IMR-90 (cell line): ENCODE results near the gene SIX2. TPM values are rescaled to one million over a fixed set of nuclear protein-coding genes. Genes with fewer than 3 reads are reported as not detected.

Experiments
- ATAC-seq: fragments of 200-7000 bp; cut with Tn5 transposase; 2 replicates; pipeline ENCODE4 v1.9.1; 2020; ENCODE audit warnings: low read depth, mild to moderate bottlenecking, moderate library complexity
- BruUV-seq: library from RNA; stranded (reverse); fragments of 400-500 nt; replicated peaks from 2 replicates; lab custom pipeline; 2021; lab: Mats Ljungman, UMichigan
- CTCF ChIA-PET: fragments of 300-600 bp; formaldehyde crosslinking; extraction: SDS; loops from one replicate; lab custom pipeline; 2021; ENCODE audit warnings: antibody characterized with exemption; lab: Yijun Ruan, JAX
- POLR2A ChIA-PET: fragments of 300-600 bp; sonication (Branson Sonifier 250); formaldehyde crosslinking; loops from one replicate; lab custom pipeline; 2022; ENCODE audit warnings: antibody characterized with exemption; ENCODE audit not compliant: unreplicated experiment; lab: Charles Lee
- DNase-seq: peaks from one replicate; pipeline ENCODE4 v3.0.0; 2013
- H2AFZ ChIP-seq: replicated peaks from 2 replicates; pipeline ENCODE3; 2013; ENCODE audit warnings: low read length, mild to moderate bottlenecking; ENCODE audit not compliant: poor library complexity
- H2AK5ac ChIP-seq: 2 replicates; pipeline ENCODE4 v1.6.1; 2013; ENCODE audit warnings: low read depth, low read length, inconsistent platforms
- H2AK9ac ChIP-seq: replicated peaks from 2 replicates; pipeline ENCODE3; 2013; ENCODE audit warnings: mild to moderate bottlenecking, low read depth, low read length, moderate library complexity; ENCODE audit not compliant: poor library complexity
- H2BK120ac ChIP-seq: 2 replicates; pipeline ENCODE4 v1.6.1; 2013; ENCODE audit warnings: low read depth, low read length, inconsistent platforms
- H2BK15ac ChIP-seq: 3 replicates; pipeline ENCODE4 v1.6.1; 2013; ENCODE audit warnings: low read depth, low read length, inconsistent platforms
- H2BK20ac ChIP-seq: 2 replicates; pipeline ENCODE4 v1.6.1; 2013; ENCODE audit warnings: low read depth, mild to moderate bottlenecking, inconsistent platforms, low read length, moderate library complexity
- H2BK5ac ChIP-seq: 2 replicates; pipeline ENCODE4 v1.6.1; 2013; ENCODE audit warnings: mild to moderate bottlenecking, low read depth, low read length, inconsistent platforms; ENCODE audit not compliant: poor library complexity, severe bottlenecking
- H3K14ac ChIP-seq: replicated peaks from 2 replicates; pipeline ENCODE4 v1.6.1; 2013; ENCODE audit warnings: low read depth, low read length, inconsistent platforms
- H3K18ac ChIP-seq: 2 replicates; pipeline ENCODE4 v1.6.1; 2013; ENCODE audit warnings: low read depth, low read length, control low read depth
- H3K23ac ChIP-seq: 2 replicates; pipeline ENCODE4 v1.6.1; 2013; ENCODE audit warnings: low read depth, low read length, inconsistent platforms
- H3K27ac ChIP-seq: 2 replicates; pipeline ENCODE4 v1.5.1; 2013; ENCODE audit warnings: mild to moderate bottlenecking, control low read depth, low read length; ENCODE audit not compliant: insufficient read depth
- H3K27me3 ChIP-seq: 2 replicates; pipeline ENCODE4 v1.6.1; 2013; ENCODE audit warnings: low read length; ENCODE audit not compliant: control insufficient read depth, insufficient read depth
- H3K36me3 ChIP-seq: 2 replicates; pipeline ENCODE4 v1.6.1; 2013; ENCODE audit warnings: low read length, mixed read lengths; ENCODE audit not compliant: control insufficient read depth, insufficient read depth
- H3K4ac ChIP-seq: 2 replicates; pipeline ENCODE4 v1.6.1; 2013; ENCODE audit warnings: low read depth, low read length, inconsistent platforms
- H3K4me1 ChIP-seq: 2 replicates; pipeline ENCODE4 v1.6.1; 2013; ENCODE audit warnings: low read length, mixed read lengths; ENCODE audit not compliant: control insufficient read depth, insufficient read depth
- H3K4me2 ChIP-seq: 2 replicates; pipeline ENCODE4 v1.6.1; 2013; ENCODE audit warnings: low read depth, mild to moderate bottlenecking, control low read depth, low read length, moderate library complexity
- H3K4me3 ChIP-seq: 2 replicates; pipeline ENCODE4 v1.5.1; 2013; ENCODE audit warnings: low read depth, mild to moderate bottlenecking, control low read depth, low read length, moderate library complexity; ENCODE audit not compliant: insufficient read depth
- H3K56ac ChIP-seq: 2 replicates; pipeline ENCODE4 v1.6.1; 2013; ENCODE audit warnings: low read length, inconsistent platforms; ENCODE audit not compliant: insufficient read depth; ENCODE audit errors: extremely low read depth
- H3K79me1 ChIP-seq, 2 experiments: 2 replicates each; pipeline ENCODE4 v1.6.1; 2013; ENCODE audit warnings: low read length in 2 of 2, inconsistent platforms in 1 of 2, low read depth in 1 of 2
- H3K9ac ChIP-seq: 2 replicates; pipeline ENCODE4 v1.6.1; 2013; ENCODE audit warnings: low read depth, low read length, control low read depth
- H3K9me1 ChIP-seq: 2 replicates; pipeline ENCODE4 v1.6.1; 2013; ENCODE audit warnings: low read length, inconsistent platforms; ENCODE audit not compliant: insufficient read depth
- H3K9me3 ChIP-seq: 2 replicates; pipeline ENCODE4 v1.6.1; 2013; ENCODE audit warnings: low read length; ENCODE audit not compliant: control insufficient read depth, insufficient read depth
- H4K20me1 ChIP-seq: 2 replicates; pipeline ENCODE4 v1.6.1; 2013; ENCODE audit warnings: low read length, inconsistent platforms; ENCODE audit not compliant: insufficient read depth
- H4K5ac ChIP-seq: 2 replicates; pipeline ENCODE4 v1.6.1; 2013; ENCODE audit warnings: mild to moderate bottlenecking, low read depth, low read length, control low read depth
- H4K8ac ChIP-seq, 2 experiments: 2 replicates each; pipeline ENCODE4 v1.6.1; 2013; ENCODE audit warnings: low read depth in 2 of 2, low read length in 2 of 2, control low read depth in 1 of 2, inconsistent platforms in 1 of 2
- H4K91ac ChIP-seq: 2 replicates; pipeline ENCODE4 v1.6.1; 2013; ENCODE audit warnings: low read depth, low read length, inconsistent platforms; ENCODE audit not compliant: insufficient read depth
- BHLHE40 ChIP-seq: fragments of 150-350 bp; IDR thresholded peaks from 2 replicates; pipeline ENCODE4 v1.6.1; 2016; ENCODE audit warnings: mild to moderate bottlenecking, low read depth, low read length
- CEBPB ChIP-seq: IDR thresholded peaks from 2 replicates; pipeline ENCODE4 v1.6.1; 2012; ENCODE audit warnings: low read depth, low read length, improper control_type of control experiment
- CHD1 ChIP-seq: IDR thresholded peaks from 2 replicates; pipeline ENCODE4 v1.6.1; 2012; ENCODE audit warnings: low read depth, low read length, improper control_type of control experiment
- FOS ChIP-seq: fragments of 150-350 bp; IDR thresholded peaks from 2 replicates; pipeline ENCODE4 v1.6.1; 2016; ENCODE audit warnings: low read depth, low read length
- MAFK ChIP-seq: IDR thresholded peaks from 2 replicates; pipeline ENCODE4 v1.6.1; 2012; ENCODE audit warnings: low read depth, low read length, improper control_type of control experiment
- MAZ ChIP-seq: IDR thresholded peaks from 2 replicates; pipeline ENCODE4 v1.6.1; 2012; ENCODE audit warnings: low read depth, mild to moderate bottlenecking, low read length, improper control_type of control experiment, moderate library complexity, borderline replicate concordance
- MXI1 ChIP-seq: IDR thresholded peaks from 2 replicates; pipeline ENCODE4 v1.6.1; 2012; ENCODE audit warnings: low read depth, mild to moderate bottlenecking, low read length, moderate library complexity, borderline replicate concordance
- NFE2L2 ChIP-seq: fragments of 150-350 bp; IDR thresholded peaks from 2 replicates; pipeline ENCODE4 v1.6.1; 2016; ENCODE audit warnings: low read depth, mild to moderate bottlenecking, low read length
- POLR2A ChIP-seq: IDR thresholded peaks from 2 replicates; pipeline ENCODE4 v1.6.1; 2012; ENCODE audit warnings: mild to moderate bottlenecking, low read depth, low read length
- RAD21 ChIP-seq: IDR thresholded peaks from 2 replicates; pipeline ENCODE4 v1.6.1; 2012; ENCODE audit warnings: low read length, improper control_type of control experiment
- RCOR1 ChIP-seq: IDR thresholded peaks from 2 replicates; pipeline ENCODE4 v1.6.1; 2012; ENCODE audit warnings: mild to moderate bottlenecking, low read length, improper control_type of control experiment; ENCODE audit not compliant: insufficient replicate concordance
- RFX5 ChIP-seq: IDR thresholded peaks from 2 replicates; pipeline ENCODE4 v1.8.0; 2012; ENCODE audit warnings: low read depth, mild to moderate bottlenecking, low read length, moderate library complexity
- SMC3 ChIP-seq: fragments of 150-350 bp; IDR thresholded peaks from 2 replicates; pipeline ENCODE4 v1.6.1; 2016; ENCODE audit warnings: low read depth, mild to moderate bottlenecking, antibody characterized with exemption, low read length, moderate library complexity
- USF2 ChIP-seq: fragments of 150-350 bp; IDR thresholded peaks from 2 replicates; pipeline ENCODE4 v1.6.1; 2017; ENCODE audit warnings: mild to moderate bottlenecking, antibody characterized with exemption, low read length, low read depth
- WGBS, 2 experiments: methylation state at CpG; one replicate each; pipeline versions ENCODE4 v1.1.5 to v1.1.7; 2013; ENCODE audit warnings: missing lambda C conversion rate in 2 of 2; ENCODE audit not compliant: insufficient read length in 1 of 2; ENCODE audit errors: extremely low coverage in 2 of 2; 5-methylcytosine and 5-hydroxymethylcytosine counted together
- dilution Hi-C: fragments of 300-500 bp; cut with HindIII; formaldehyde crosslinking; loops from one replicate; pipeline ENCODE4 v1.14.3; 2018; ENCODE audit warnings: low sequenced_read_pairs; ENCODE audit not compliant: unreplicated experiment
- in situ Hi-C: fragments of 300-500 bp; cut with MboI; formaldehyde crosslinking; loops from 3 replicates; pipeline ENCODE4 v1.14.3; 2019; ENCODE audit warnings: low sequenced_read_pairs, inconsistent platforms, mixed read lengths
- intact Hi-C: fragments of 100-400 bp; cut with micrococcal nuclease; formaldehyde crosslinking; loops from 2 replicates; pipeline ENCODE4 v1.10.0; 2022
- polyA plus RNA-seq, 3 experiments: library from polyadenylated mRNA; depleted of rRNA; stranded (reverse); fragments of >200 nt; gene quantifications; 2 replicates each; pipeline ENCODE4 v1.2.3, GENCODE V29; 2012; ENCODE audit warnings: low replicate concordance in 1 of 3
- total RNA-seq: library from RNA; depleted of rRNA; stranded (reverse); fragments of >200 nt; gene quantifications from 2 replicates; pipeline ENCODE4 v1.2.3, GENCODE V29; 2012
- TF ChIP-seq, protein P1 (sequence below): fragments of 150-350 bp; IDR thresholded peaks from 2 replicates; pipeline ENCODE4 v1.6.1; 2016; ENCODE audit warnings: low read depth, mild to moderate bottlenecking, low read length, moderate library complexity, borderline replicate concordance
- TF ChIP-seq, protein P2 (sequence below): conservative IDR thresholded peaks from 2 replicates; pipeline ENCODE4 v1.5.1; 2012; ENCODE audit warnings: mild to moderate bottlenecking, low read depth, low read length, improper control_type of control experiment

The SIX2 gene
- total and polyA plus RNA-seq, 2 of the 4 experiments (the other 2 are of a cell fraction) = not detected

- H3K27me3 ChIP-seq = peaks cover 32% of the 10 kb centered on the region
- no peak overlapping the region for H4K5ac ChIP-seq
- H2AK9ac ChIP-seq = no peak overlapping the region
- H3K18ac ChIP-seq = no peak overlapping the region
- ChIA-PET CTCF (no interaction called here), POLR2A (no interaction called here)
- no peak for ATAC-seq
- no peak overlapping the region for H3K4me2 ChIP-seq
- no peaks in the 10 kb centered on the region for H4K20me1 ChIP-seq
- dilution Hi-C loops = no loop called here
- no peak overlapping the region for H2AFZ ChIP-seq
- H3K27ac ChIP-seq = no peak overlapping the region
- no peak overlapping the region for H2AK5ac ChIP-seq
- intact Hi-C loops = no loop called here
- no peaks in the 10 kb centered on the region for H3K36me3 ChIP-seq
- H4K91ac ChIP-seq = no peak overlapping the region
- H3K14ac ChIP-seq = no peak overlapping the region
- H2BK120ac ChIP-seq = no peak overlapping the region
- in situ Hi-C loops = no loop called here
- no peak overlapping the region for H3K4ac ChIP-seq
- H3K9ac ChIP-seq = no peak overlapping the region
- H2BK15ac ChIP-seq = no peak overlapping the region
- H4K8ac ChIP-seq = no peak overlapping the region
- H3K56ac ChIP-seq = no peak overlapping the region
- BruUV-seq = no TSS peak
- H3K9me1 ChIP-seq = no peaks in the 10 kb centered on the region
- H3K79me1 ChIP-seq = no peaks in the 10 kb centered on the region
- 58% methylated on average over 1 of the region's 5 CpGs; no CpG with 5 or more reads in 1 of the 2 experiments for whole genome bisulfite sequencing, 2 experiments
- no peak overlapping the region for H3K4me3 ChIP-seq
- H2BK5ac ChIP-seq = no peak overlapping the region
- no peaks in the 10 kb centered on the region for H3K9me3 ChIP-seq
- TF ChIP-seq RAD21 = no peak
- TF ChIP-seq BHLHE40 = no peak
- TF ChIP-seq POLR2A = no peak
- TF ChIP-seq MXI1 = no peak
- no peak for TF ChIP-seq CEBPB
- TF ChIP-seq RCOR1 = no peak
- TF ChIP-seq RFX5 = no peak
- no peak for TF ChIP-seq NFE2L2
- TF ChIP-seq SMC3 = no peak
- no peak for TF ChIP-seq MAFK
- TF ChIP-seq MAZ = no peak
- TF ChIP-seq FOS = no peak
- no peak for TF ChIP-seq USF2
- TF ChIP-seq, protein P1, sequence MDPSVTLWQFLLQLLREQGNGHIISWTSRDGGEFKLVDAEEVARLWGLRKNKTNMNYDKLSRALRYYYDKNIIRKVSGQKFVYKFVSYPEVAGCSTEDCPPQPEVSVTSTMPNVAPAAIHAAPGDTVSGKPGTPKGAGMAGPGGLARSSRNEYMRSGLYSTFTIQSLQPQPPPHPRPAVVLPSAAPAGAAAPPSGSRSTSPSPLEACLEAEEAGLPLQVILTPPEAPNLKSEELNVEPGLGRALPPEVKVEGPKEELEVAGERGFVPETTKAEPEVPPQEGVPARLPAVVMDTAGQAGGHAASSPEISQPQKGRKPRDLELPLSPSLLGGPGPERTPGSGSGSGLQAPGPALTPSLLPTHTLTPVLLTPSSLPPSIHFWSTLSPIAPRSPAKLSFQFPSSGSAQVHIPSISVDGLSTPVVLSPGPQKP = no peak
- TF ChIP-seq, protein P2, sequence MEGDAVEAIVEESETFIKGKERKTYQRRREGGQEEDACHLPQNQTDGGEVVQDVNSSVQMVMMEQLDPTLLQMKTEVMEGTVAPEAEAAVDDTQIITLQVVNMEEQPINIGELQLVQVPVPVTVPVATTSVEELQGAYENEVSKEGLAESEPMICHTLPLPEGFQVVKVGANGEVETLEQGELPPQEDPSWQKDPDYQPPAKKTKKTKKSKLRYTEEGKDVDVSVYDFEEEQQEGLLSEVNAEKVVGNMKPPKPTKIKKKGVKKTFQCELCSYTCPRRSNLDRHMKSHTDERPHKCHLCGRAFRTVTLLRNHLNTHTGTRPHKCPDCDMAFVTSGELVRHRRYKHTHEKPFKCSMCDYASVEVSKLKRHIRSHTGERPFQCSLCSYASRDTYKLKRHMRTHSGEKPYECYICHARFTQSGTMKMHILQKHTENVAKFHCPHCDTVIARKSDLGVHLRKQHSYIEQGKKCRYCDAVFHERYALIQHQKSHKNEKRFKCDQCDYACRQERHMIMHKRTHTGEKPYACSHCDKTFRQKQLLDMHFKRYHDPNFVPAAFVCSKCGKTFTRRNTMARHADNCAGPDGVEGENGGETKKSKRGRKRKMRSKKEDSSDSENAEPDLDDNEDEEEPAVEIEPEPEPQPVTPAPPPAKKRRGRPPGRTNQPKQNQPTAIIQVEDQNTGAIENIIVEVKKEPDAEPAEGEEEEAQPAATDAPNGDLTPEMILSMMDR = no peak
- no peak for TF ChIP-seq CHD1
- no peaks in the 10 kb centered on the region for H3K4me1 ChIP-seq
- no peak overlapping the region for H3K23ac ChIP-seq
- no peak overlapping the region for H2BK20ac ChIP-seq
- no peak for DNase-seq
Measured at GRCh38 chr2:45052388-45052928, 43.2 kb upstream of the SIX2 start.
